IPS-18a (cell line): ENCODE measurements around the gene NOX1.

Experiments used
- H3K27ac ChIP-seq: one replicate; pipeline ENCODE4 v1.5.1; 2013; ENCODE audit warnings: low read length
- H3K27me3 ChIP-seq: one replicate; pipeline ENCODE4 v1.6.1; 2013; ENCODE audit warnings: mild to moderate bottlenecking, low read length; ENCODE audit not compliant: control insufficient read depth, insufficient read depth
- H3K36me3 ChIP-seq: one replicate; pipeline ENCODE4 v1.6.1; 2013; ENCODE audit warnings: low read depth, low read length; ENCODE audit not compliant: control insufficient read depth
- H3K4me1 ChIP-seq: one replicate; pipeline ENCODE4 v1.6.1; 2013; ENCODE audit warnings: low read depth, low read length; ENCODE audit not compliant: control insufficient read depth
- H3K4me3 ChIP-seq: one replicate; pipeline ENCODE4 v1.5.1; 2013; ENCODE audit warnings: low read length
- H3K9ac ChIP-seq: one replicate; pipeline ENCODE4 v1.6.1; 2013; ENCODE audit warnings: mild to moderate bottlenecking, low read length, moderate library complexity
- H3K9me3 ChIP-seq: one replicate; pipeline ENCODE4 v1.6.1; 2013; ENCODE audit warnings: low read depth, low read length; ENCODE audit not compliant: control insufficient read depth

The NOX1 gene

GRCh38 chrX:100868273-100868672, 5.9 kb downstream of the NOX1 start:
- no peaks in the 10 kb centered on the region for H3K9me3 ChIP-seq
- H3K27me3 ChIP-seq = no peaks in the 10 kb centered on the region
- H3K36me3 ChIP-seq = no peaks in the 10 kb centered on the region

GRCh38 chrX:100864657-100865391, 9.3 kb downstream of the NOX1 start:
- H3K27me3 ChIP-seq = no peaks in the 10 kb centered on the region
- no peaks in the 10 kb centered on the region for H3K4me1 ChIP-seq
- no peak overlapping the region for H3K4me3 ChIP-seq
- H3K9me3 ChIP-seq = no peaks in the 10 kb centered on the region
- H3K27ac ChIP-seq = no peak overlapping the region
- no peak overlapping the region for H3K9ac ChIP-seq
- H3K36me3 ChIP-seq = no peaks in the 10 kb centered on the region

More at GRCh38 chrX:100868273-100868672, 5.9 kb downstream of the NOX1 start:
- H3K4me3 ChIP-seq = no peak overlapping the region
- peaks cover 4% of the 10 kb centered on the region for H3K4me1 ChIP-seq
- no peak overlapping the region for H3K27ac ChIP-seq
- H3K9ac ChIP-seq = no peak overlapping the region

- H3K4me3 ChIP-seq = no peak overlapping the region
- no peak overlapping the region for H3K9ac ChIP-seq
- no peaks in the 10 kb centered on the region for H3K9me3 ChIP-seq
Measured at GRCh38 chrX:100863326-100863864, 10.8 kb downstream of the NOX1 start.

GRCh38 chrX:100852810-100853209, 21.3 kb downstream of the NOX1 start:
- Histone ChIP-seq H3K9ac (no peak overlapping the region), H3K4me3 (no peak overlapping the region), H3K27ac (no peak overlapping the region)

More at GRCh38 chrX:100863326-100863864, 10.8 kb downstream of the NOX1 start:
- Histone ChIP-seq H3K27me3 (no peaks in the 10 kb centered on the region), H3K27ac (no peak overlapping the region), H3K4me1 (no peaks in the 10 kb centered on the region), H3K36me3 (no peaks in the 10 kb centered on the region)

GRCh38 chrX:100850317-100850716, 23.8 kb downstream of the NOX1 start:
- Histone ChIP-seq H3K4me3 (no peak overlapping the region), H3K9me3 (no peaks in the 10 kb centered on the region), H3K27ac (no peak overlapping the region), H3K4me1 (no peaks in the 10 kb centered on the region), H3K36me3 (no peaks in the 10 kb centered on the region), H3K9ac (no peak overlapping the region), H3K27me3 (no peaks in the 10 kb centered on the region)

More at GRCh38 chrX:100852810-100853209, 21.3 kb downstream of the NOX1 start:
- Histone ChIP-seq H3K36me3 (no peaks in the 10 kb centered on the region), H3K9me3 (no peaks in the 10 kb centered on the region), H3K27me3 (no peaks in the 10 kb centered on the region), H3K4me1 (no peaks in the 10 kb centered on the region)

GRCh38 chrX:100831219-100831946, 42.8 kb downstream of the NOX1 start:
- Histone ChIP-seq H3K9ac (no peak overlapping the region), H3K4me1 (no peaks in the 10 kb centered on the region), H3K27me3 (no peaks in the 10 kb centered on the region), H3K4me3 (no peak overlapping the region), H3K9me3 (no peaks in the 10 kb centered on the region), H3K27ac (no peak overlapping the region), H3K36me3 (peaks cover 90% of the 10 kb centered on the region)

GRCh38 chrX:100830547-100830946, 43.6 kb downstream of the NOX1 start:
- Histone ChIP-seq H3K27ac (no peak overlapping the region), H3K4me3 (no peak overlapping the region), H3K9ac (no peak overlapping the region), H3K36me3 (peaks cover 92% of the 10 kb centered on the region), H3K9me3 (no peaks in the 10 kb centered on the region), H3K27me3 (no peaks in the 10 kb centered on the region), H3K4me1 (no peaks in the 10 kb centered on the region)

- Histone ChIP-seq H3K4me3 (no peak overlapping the region), H3K36me3 (peaks cover 90% of the 10 kb centered on the region), H3K4me1 (no peaks in the 10 kb centered on the region), H3K27me3 (no peaks in the 10 kb centered on the region), H3K9me3 (no peaks in the 10 kb centered on the region), H3K9ac (no peak overlapping the region), H3K27ac (no peak overlapping the region)
Measured at GRCh38 chrX:100830143-100830542, 44.0 kb downstream of the NOX1 start.

GRCh38 chrX:100829730-100830129, 44.4 kb downstream of the NOX1 start:
- no peaks in the 10 kb centered on the region for H3K27me3 ChIP-seq
- H3K9ac ChIP-seq = no peak overlapping the region
- peaks cover 92% of the 10 kb centered on the region for H3K36me3 ChIP-seq
- no peaks in the 10 kb centered on the region for H3K4me1 ChIP-seq
- H3K4me3 ChIP-seq = no peak overlapping the region
- no peak overlapping the region for H3K27ac ChIP-seq
- H3K9me3 ChIP-seq = no peaks in the 10 kb centered on the region

- Histone ChIP-seq H3K27ac (peak within 1 kb of the TSS; percentile 58), H3K36me3 (peaks cover 28% of the 10 kb centered on the region)
Measured at GRCh38 chrX:100819837-100820666, 54.1 kb downstream of the NOX1 start, which contains the start of gene CSTF2. Gene CSTF2 (plus strand): TSS chrX:100820391. CDS start chrX:100820417, 26 bp downstream.

GRCh38 chrX:100819534-100819836, 54.7 kb downstream of the NOX1 start:
- no peaks in the 10 kb centered on the region for H3K9me3 ChIP-seq
- peaks cover 23% of the 10 kb centered on the region for H3K36me3 ChIP-seq
- H3K27ac ChIP-seq = no peak overlapping the region
- H3K4me1 ChIP-seq = no peaks in the 10 kb centered on the region
- peak overlapping the region; percentile 79 for H3K9ac ChIP-seq
- H3K27me3 ChIP-seq = peaks cover 30% of the 10 kb centered on the region
- peak overlapping the region; percentile 93 for H3K4me3 ChIP-seq

More at GRCh38 chrX:100819837-100820666, 54.1 kb downstream of the NOX1 start, which contains the start of gene CSTF2:
- Histone ChIP-seq H3K4me1 (no peaks in the 10 kb centered on the region), H3K9ac (peak within 1 kb of the TSS; percentile 79), H3K27me3 (peaks cover 24% of the 10 kb centered on the region), H3K4me3 (peak within 1 kb of the TSS; percentile 93), H3K9me3 (no peaks in the 10 kb centered on the region)
